Liver (tissue), 9 donors: Measurements from ENCODE around the gene TMEM164. TPM values are rescaled to one million over a fixed set of nuclear protein-coding genes. Genes with fewer than 3 reads are reported as not detected.

Experiments used
- DNase-seq: peaks from one replicate; pipeline ENCODE4 v3.0.0-alpha.2; 2017; ENCODE audit warnings: low spot score
- H3K27ac ChIP-seq, 2 donors: one replicate each; pipeline ENCODE4 v1.7.0; 2013; ENCODE audit warnings: inconsistent platforms in 2 of 2, low read length in 2 of 2, control low read depth in 1 of 2, low read depth in 1 of 2, mild to moderate bottlenecking in 1 of 2
- H3K27me3 ChIP-seq, 4 donors: one replicate each; pipeline versions ENCODE4 v1.6.1 to v1.7.0; 2013; ENCODE audit warnings: low read length in 3 of 4, inconsistent platforms in 1 of 4, mild to moderate bottlenecking in 1 of 4, moderate library complexity in 1 of 4; ENCODE audit not compliant: control insufficient read depth in 4 of 4, insufficient read depth in 4 of 4
- H3K36me3 ChIP-seq, 4 donors: one replicate each; pipeline versions ENCODE4 v1.6.1 to v1.7.0; 2013; ENCODE audit warnings: low read length in 3 of 4, mild to moderate bottlenecking in 3 of 4, low read depth in 1 of 4, moderate library complexity in 1 of 4; ENCODE audit not compliant: control insufficient read depth in 4 of 4, insufficient read depth in 3 of 4
- H3K4me1 ChIP-seq, 4 donors: one replicate each; pipeline versions ENCODE4 v1.6.1 to v1.7.0; 2013; ENCODE audit warnings: low read length in 3 of 4, mild to moderate bottlenecking in 3 of 4, moderate library complexity in 1 of 4; ENCODE audit not compliant: control insufficient read depth in 4 of 4, insufficient read depth in 4 of 4
- H3K4me3 ChIP-seq, 3 donors: one replicate each; pipeline versions ENCODE4 v1.6.1 to v1.7.0; 2013; ENCODE audit warnings: low read length in 3 of 3, control low read depth in 1 of 3, low read depth in 1 of 3, mild to moderate bottlenecking in 1 of 3
- H3K9ac ChIP-seq, 2 donors: one replicate each; pipeline ENCODE4 v1.7.0; 2013; ENCODE audit warnings: low read length in 2 of 2, mild to moderate bottlenecking in 2 of 2, moderate library complexity in 2 of 2, control low read depth in 1 of 2, low read depth in 1 of 2
- H3K9me3 ChIP-seq, 4 donors: one replicate each; pipeline versions ENCODE4 v1.6.1 to v1.7.0; 2013; ENCODE audit warnings: low read length in 3 of 4; ENCODE audit not compliant: control insufficient read depth in 4 of 4
- ATF3 ChIP-seq: IDR thresholded peaks from 2 replicates; pipeline ENCODE4 v1.6.1; 2016; ENCODE audit warnings: antibody characterized with exemption
- CTCF ChIP-seq: fragments of 150-350 bp; IDR thresholded peaks from 2 replicates; pipeline ENCODE4 v1.5.1; 2017; ENCODE audit warnings: improper control_type of control experiment, low read depth, low read length; ENCODE audit not compliant: missing input control
- EGR1 ChIP-seq, 2 donors: IDR thresholded peaks; 2 replicates each; pipeline ENCODE4 v1.6.1; 2016 to 2018; ENCODE audit warnings: antibody characterized with exemption in 2 of 2, low read depth in 2 of 2
- FOXA1 ChIP-seq: IDR thresholded peaks from 2 replicates; pipeline ENCODE4 v1.6.1; 2016; ENCODE audit warnings: antibody characterized with exemption
- GABPA ChIP-seq, 2 donors: IDR thresholded peaks in 1 of 2; conservative IDR thresholded peaks in 1 of 2; 2 replicates each; pipeline ENCODE4 v1.6.1; 2016; ENCODE audit warnings: antibody characterized with exemption in 2 of 2, mild to moderate bottlenecking in 1 of 2, moderate library complexity in 1 of 2
- HNF4A ChIP-seq, 2 donors: conservative IDR thresholded peaks; 2 replicates each; pipeline ENCODE4 v1.6.1; 2016; ENCODE audit warnings: antibody characterized with exemption in 2 of 2, mild to moderate bottlenecking in 2 of 2
- JUND ChIP-seq, 2 donors: IDR thresholded peaks; 2 replicates each; pipeline ENCODE4 v1.6.1; 2016; ENCODE audit warnings: antibody characterized with exemption in 2 of 2
- RAD21 ChIP-seq, 2 donors: IDR thresholded peaks; 2 replicates each; pipeline ENCODE4 v1.6.1; 2016; ENCODE audit warnings: antibody characterized with exemption in 2 of 2, mild to moderate bottlenecking in 2 of 2
- REST ChIP-seq: IDR thresholded peaks from 2 replicates; pipeline ENCODE4 v1.6.1; 2016; ENCODE audit warnings: antibody characterized with exemption, mild to moderate bottlenecking
- RXRA ChIP-seq, 2 donors: IDR thresholded peaks; 2 replicates each; pipeline ENCODE4 v1.6.1; 2017 to 2018; ENCODE audit warnings: antibody characterized with exemption in 2 of 2, mild to moderate bottlenecking in 1 of 2
- SP1 ChIP-seq: IDR thresholded peaks from 2 replicates; pipeline ENCODE4 v1.6.1; 2018; ENCODE audit warnings: antibody characterized with exemption, mild to moderate bottlenecking
- TAF1 ChIP-seq: conservative IDR thresholded peaks from 2 replicates; pipeline ENCODE4 v1.6.1; 2016; ENCODE audit warnings: antibody characterized with exemption, mild to moderate bottlenecking
- ZBTB33 ChIP-seq: IDR thresholded peaks from 2 replicates; pipeline ENCODE4 v1.6.1; 2016; ENCODE audit warnings: antibody characterized with exemption
- WGBS: extraction: QIAGEN DNeasy Blood & Tissue Kit; methylation state at CpG from one replicate; pipeline ENCODE4 v1.1.7; 2013; 5-methylcytosine and 5-hydroxymethylcytosine counted together
- polyA plus RNA-seq, 2 donors: library from polyadenylated mRNA; stranded (reverse) in 1 of 2; unstranded in 1 of 2; fragments of 200-250 nt in 1 of 2; fragments of >200 nt in 1 of 2; fragmentation: Nextera tagmentation in 1 of 2; extraction: Ambion mirVana in 1 of 2; gene quantifications; one replicate each; pipeline versions ENCODE4 v1.2.1 to v1.2.3, GENCODE V29; 2013 to 2015
- total RNA-seq, 2 donors: library from RNA; depleted of rRNA; stranded (reverse); fragments of >200 nt; gene quantifications; one replicate each; pipeline ENCODE4 v1.2.3, GENCODE V29; 2014
- donor health status: healthy.
- donor health status: healthy.
- donor health status: healthy.
- donor health status: healthy.
- donor health status: healthy.

TMEM164 gene
- total and polyA plus RNA-seq, 4 donors = 0.40 to 8.5 (median 2.9) TPM

- TF ChIP-seq JUND (IDR thresholded peaks at IDR 0.05) = no peak
- no peak for TF ChIP-seq TAF1
- no peak for TF ChIP-seq CTCF
- TF ChIP-seq RXRA (IDR thresholded peaks at IDR 0.05) = no peak
- no peak for TF ChIP-seq GABPA (IDR thresholded peaks at IDR 0.05 in 1 of 2, conservative IDR thresholded peaks at IDR 0.05 in 1 of 2)
- no peak for TF ChIP-seq ZBTB33
- no peak for TF ChIP-seq HNF4A (conservative IDR thresholded peaks at IDR 0.05)
- TF ChIP-seq ATF3 = no peak
- no peak for TF ChIP-seq REST
- no peak for TF ChIP-seq SP1
- TF ChIP-seq EGR1 (IDR thresholded peaks at IDR 0.05; ENCODE audit: low read depth in 2 of 2) = no peak
- no peak for TF ChIP-seq FOXA1
- no peak for TF ChIP-seq RAD21 (IDR thresholded peaks at IDR 0.05)
- Histone ChIP-seq H3K9me3 (no peaks in the 10 kb centered on the region), H3K9ac (no peak overlapping the region), H3K4me3 (no peak overlapping the region), H3K27me3 (no peaks in the 10 kb centered on the region), H3K36me3 (no peaks in the 10 kb centered on the region), H3K4me1 (no peaks in the 10 kb centered on the region), H3K27ac (no peak overlapping the region)
- WGBS = 92% methylated on average over 1 of the region's 1 CpG
- no peak for DNase-seq
Measured at GRCh38 chrX:110103344-110103743, 100.4 kb downstream of the TMEM164 start.

GRCh38 chrX:110104078-110104477 is 101.2 kb downstream of the TMEM164 start:
- no peaks in the 10 kb centered on the region for H3K4me1 ChIP-seq
- no peaks in the 10 kb centered on the region for H3K27me3 ChIP-seq
- DNase-seq = no peak
- no peaks in the 10 kb centered on the region for H3K36me3 ChIP-seq
- H3K27ac ChIP-seq = no peak overlapping the region
- no peak overlapping the region for H3K9ac ChIP-seq
- no peak for TF ChIP-seq EGR1 (IDR thresholded peaks at IDR 0.05; ENCODE audit: low read depth in 2 of 2)
- no peak overlapping the region for H3K4me3 ChIP-seq
- 95% methylated on average over 3 of the region's 3 CpGs for WGBS
- no peaks in the 10 kb centered on the region for H3K9me3 ChIP-seq
